ACC112 (cell line): Measurements from ENCODE around the gene INHBA.
A peak's percentile ranks its signal among the peaks of the same experiment; 100 is the strongest.

Source experiments
- H2AFZ ChIP-seq: fragments of 200-600 bp; sonication (generic); one replicate; pipeline ENCODE4 v1.6.0; 2017; ENCODE audit warnings: antibody characterized with exemption, low read length; ENCODE audit not compliant: unreplicated experiment
- H3K27ac ChIP-seq: fragments of 200-600 bp; sonication (generic); 2 replicates; pipeline ENCODE4 v1.5.1; 2014; ENCODE audit warnings: low read depth, mild to moderate bottlenecking, antibody characterized with exemption, low read length, moderate library complexity
- H3K27me3 ChIP-seq: fragments of 200-600 bp; sonication (generic); 2 replicates; pipeline ENCODE4 v1.6.1; 2014; ENCODE audit warnings: mild to moderate bottlenecking, antibody characterized with exemption, low read length, moderate library complexity, mixed read lengths; ENCODE audit not compliant: insufficient read depth
- H3K36me3 ChIP-seq: fragments of 200-600 bp; sonication (generic); 2 replicates; pipeline ENCODE4 v1.6.1; 2016; ENCODE audit warnings: mild to moderate bottlenecking, antibody characterized with exemption, low read length, moderate library complexity, mixed read lengths; ENCODE audit not compliant: insufficient read depth
- H3K4me1 ChIP-seq: fragments of 200-600 bp; sonication (generic); one replicate; pipeline ENCODE4 v1.6.1; 2016; ENCODE audit warnings: low read length, mixed read lengths; ENCODE audit not compliant: insufficient read depth, unreplicated experiment, control insufficient read depth
- H3K4me3 ChIP-seq: fragments of 200-600 bp; sonication (generic); 2 replicates; pipeline ENCODE4 v1.5.1; 2014; ENCODE audit warnings: mild to moderate bottlenecking, low read depth, low read length
- H3K79me2 ChIP-seq: fragments of 200-600 bp; sonication (generic); one replicate; pipeline ENCODE4 v1.6.0; 2016; ENCODE audit warnings: low read length; ENCODE audit not compliant: control insufficient read depth, unreplicated experiment, insufficient read depth

INHBA gene

DNA sequence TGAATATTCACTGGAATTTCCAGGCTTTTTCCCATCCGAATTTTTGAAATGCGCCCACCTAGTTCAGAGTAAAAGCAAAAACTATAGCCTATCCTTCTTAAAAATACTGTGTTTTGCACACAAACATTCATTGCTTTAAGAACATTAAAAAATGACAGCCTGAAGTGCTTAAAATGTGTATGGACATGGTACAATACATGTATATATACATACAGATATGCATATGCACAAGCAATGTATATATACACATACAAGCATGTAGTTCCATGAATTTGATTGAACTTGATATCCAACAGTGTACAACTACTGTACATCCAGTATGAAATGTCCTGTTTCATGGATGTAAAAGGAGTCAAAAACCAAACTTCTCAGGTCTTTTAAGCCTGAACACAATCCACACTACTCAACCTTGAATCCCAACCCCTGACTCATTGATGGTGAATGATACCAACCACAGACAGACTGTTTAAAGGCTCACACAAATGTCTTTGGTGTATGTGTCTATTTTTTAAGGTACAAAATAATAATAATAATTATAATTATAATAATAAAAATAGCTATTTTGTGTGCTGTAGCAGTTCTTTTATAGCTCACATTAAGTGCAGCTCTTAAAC lies 14.8 kb downstream of the INHBA start:
- H3K4me1 ChIP-seq, result no peaks in the 10 kb centered on the region
- H3K27ac ChIP-seq, result no peak overlapping the region
- H3K4me3 ChIP-seq, result no peak overlapping the region

DNA sequence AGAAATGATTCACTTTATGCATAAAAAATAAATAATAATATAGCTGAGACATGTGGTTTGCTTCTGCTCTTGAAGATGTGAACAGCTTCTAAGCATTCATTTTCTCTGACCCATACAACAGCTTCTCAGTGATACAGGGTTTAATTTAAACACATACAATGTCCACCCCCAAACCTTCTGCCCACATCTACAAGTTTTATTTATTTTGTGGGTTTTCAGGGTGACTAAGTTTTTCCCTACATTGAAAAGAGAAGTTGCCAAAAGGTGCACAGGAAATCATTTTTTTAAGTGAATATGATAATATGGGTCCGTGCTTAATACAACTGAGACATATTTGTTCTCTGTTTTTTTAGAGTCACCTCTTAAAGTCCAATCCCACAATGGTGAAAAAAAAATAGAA lies 17.2 kb downstream of the INHBA start:
- Histone ChIP-seq H2AFZ (no peak overlapping the region), H3K79me2 (no peaks in the 10 kb centered on the region), H3K4me3 (no peak overlapping the region), H3K36me3 (peaks cover 10% of the 10 kb centered on the region; the same call in 1 of the 2 replicates), H3K27ac (peak overlapping the region; percentile 2; the same call in 1 of the 2 replicates), H3K27me3 (no peaks in the 10 kb centered on the region), H3K4me1 (no peaks in the 10 kb centered on the region)

More for the DNA sequence above, 14.8 kb downstream of the INHBA start:
- no peak overlapping the region for H2AFZ ChIP-seq
- H3K27me3 ChIP-seq, result no peaks in the 10 kb centered on the region
- H3K79me2 ChIP-seq, result no peaks in the 10 kb centered on the region
- peaks cover 10% of the 10 kb centered on the region; the same call in 1 of the 2 replicates for H3K36me3 ChIP-seq

DNA sequence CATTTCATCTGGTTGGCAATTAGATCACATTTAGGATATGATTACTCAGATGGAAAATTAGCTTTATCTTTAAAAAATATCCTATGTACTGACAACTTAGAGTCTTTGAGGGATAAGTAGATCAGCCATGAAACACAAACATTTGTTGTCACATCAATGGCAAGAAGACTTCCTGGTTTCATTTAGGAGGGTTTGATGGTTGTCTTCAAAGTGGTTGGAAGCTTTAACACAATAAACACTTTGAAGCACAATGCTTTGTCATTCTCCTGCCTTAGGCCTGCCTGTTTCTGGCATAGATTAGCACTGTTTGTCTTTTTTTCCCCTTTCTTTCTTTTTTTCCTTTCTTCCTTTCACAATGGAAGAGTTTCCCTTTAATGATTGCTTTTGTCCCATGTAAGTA lies 20.5 kb downstream of the INHBA start:
- Histone ChIP-seq H3K27me3 (no peaks in the 10 kb centered on the region), H3K79me2 (no peaks in the 10 kb centered on the region)

DNA sequence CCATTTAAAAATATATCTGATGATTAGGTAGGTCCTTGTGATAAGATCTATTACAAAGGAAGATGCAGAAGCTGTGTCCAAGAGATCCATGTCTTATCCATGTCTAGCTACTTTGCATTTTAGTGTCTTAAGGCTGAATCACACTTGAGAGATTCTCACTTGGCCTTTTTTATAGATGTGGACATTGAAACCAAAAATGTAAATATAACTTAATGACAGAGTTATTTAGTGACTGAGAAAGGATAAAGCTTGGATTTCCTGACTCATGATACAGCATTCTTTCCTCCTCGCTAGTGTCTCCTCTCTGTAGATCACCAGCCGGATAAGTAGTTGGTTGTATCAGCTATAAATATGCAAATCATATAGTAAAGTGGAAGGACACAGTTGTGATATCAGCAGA lies 23.3 kb downstream of the INHBA start:
- no peak overlapping the region for H3K4me3 ChIP-seq
- H2AFZ ChIP-seq, result no peak overlapping the region
- H3K27ac ChIP-seq, result no peak overlapping the region
- no peaks in the 10 kb centered on the region for H3K27me3 ChIP-seq
- no peaks in the 10 kb centered on the region for H3K79me2 ChIP-seq
- no peaks in the 10 kb centered on the region for H3K4me1 ChIP-seq
- no peaks in the 10 kb centered on the region for H3K36me3 ChIP-seq

More for the DNA sequence above, 20.5 kb downstream of the INHBA start:
- Histone ChIP-seq H3K36me3 (no peaks in the 10 kb centered on the region), H3K27ac (no peak overlapping the region), H3K4me3 (no peak overlapping the region), H3K4me1 (no peaks in the 10 kb centered on the region), H2AFZ (no peak overlapping the region)

DNA sequence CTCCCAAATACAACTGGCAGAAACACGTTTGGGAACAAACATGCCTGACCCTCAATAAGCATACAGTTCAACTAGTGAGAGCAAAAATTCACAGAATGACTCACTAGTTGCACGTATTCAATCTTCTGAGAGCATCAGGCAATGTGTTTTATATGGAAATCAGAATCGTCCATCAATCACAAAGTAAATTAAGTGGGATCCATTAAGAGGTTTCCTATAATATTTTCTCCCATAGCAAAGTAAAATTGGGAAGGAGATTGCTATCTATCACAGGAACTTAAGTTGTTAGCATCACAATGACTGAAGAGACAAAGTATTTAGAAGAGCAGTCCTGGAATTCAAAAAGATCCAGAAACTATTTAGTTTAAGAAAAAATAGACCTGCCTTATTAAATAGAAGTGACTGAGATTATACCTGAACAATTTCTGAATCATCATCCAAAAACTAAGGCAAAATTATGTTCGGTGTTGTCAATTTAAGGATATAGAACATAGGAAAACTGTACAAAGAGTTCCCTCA lies 28.3 kb downstream of the INHBA start:
- no peaks in the 10 kb centered on the region for H3K79me2 ChIP-seq

DNA sequence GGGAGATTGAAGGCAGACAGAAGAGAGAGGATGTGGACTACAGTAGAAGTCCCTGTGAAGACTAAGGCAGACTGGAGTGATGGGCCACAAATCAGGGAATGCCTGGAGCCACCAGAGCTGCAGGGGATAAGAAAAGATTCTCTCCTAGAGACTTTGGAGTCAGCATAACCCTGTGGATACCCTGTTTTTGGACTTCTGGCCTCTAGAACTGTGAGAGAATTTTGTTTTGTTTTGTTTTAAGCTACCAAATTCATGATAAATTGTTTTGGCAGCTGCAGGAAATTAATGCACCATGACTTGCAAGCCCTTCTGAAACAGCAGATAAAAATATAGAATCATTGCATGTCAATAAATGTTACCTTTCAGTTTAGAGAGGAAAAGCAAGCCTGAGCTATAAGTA lies 41.3 kb downstream of the INHBA start:
- Histone ChIP-seq H3K4me3 (no peak overlapping the region), H2AFZ (no peak overlapping the region), H3K4me1 (no peaks in the 10 kb centered on the region), H3K36me3 (no peaks in the 10 kb centered on the region), H3K79me2 (no peaks in the 10 kb centered on the region), H3K27me3 (no peaks in the 10 kb centered on the region), H3K27ac (no peak overlapping the region)

More for the DNA sequence above, 28.3 kb downstream of the INHBA start:
- H3K36me3 ChIP-seq, result no peaks in the 10 kb centered on the region
- no peak overlapping the region for H3K27ac ChIP-seq
- no peak overlapping the region for H3K4me3 ChIP-seq
- H3K27me3 ChIP-seq, result no peaks in the 10 kb centered on the region
- no peak overlapping the region for H2AFZ ChIP-seq
- no peaks in the 10 kb centered on the region for H3K4me1 ChIP-seq

DNA sequence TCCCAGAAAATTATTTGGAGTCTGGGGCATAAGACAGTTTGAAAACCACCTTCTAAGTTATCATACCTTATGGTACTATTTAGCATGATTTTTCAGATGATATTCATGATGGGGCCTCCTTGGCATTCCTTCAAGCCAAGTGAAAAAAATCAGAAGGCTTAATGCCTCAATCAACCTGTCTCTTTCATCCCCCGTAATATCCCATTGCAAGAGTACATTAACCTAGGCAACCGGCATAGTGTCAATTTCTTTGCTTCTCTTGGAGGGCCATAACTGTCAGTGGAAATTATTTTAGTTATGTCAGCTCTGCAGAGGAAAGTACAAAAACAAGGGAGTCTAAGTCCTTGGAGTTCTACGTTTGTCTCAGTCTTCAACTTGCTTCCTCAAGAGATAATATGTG lies 43.4 kb downstream of the INHBA start:
- Histone ChIP-seq H3K36me3 (no peaks in the 10 kb centered on the region), H3K27ac (no peak overlapping the region), H3K4me1 (no peaks in the 10 kb centered on the region), H2AFZ (no peak overlapping the region), H3K79me2 (no peaks in the 10 kb centered on the region), H3K27me3 (no peaks in the 10 kb centered on the region), H3K4me3 (no peak overlapping the region)

DNA sequence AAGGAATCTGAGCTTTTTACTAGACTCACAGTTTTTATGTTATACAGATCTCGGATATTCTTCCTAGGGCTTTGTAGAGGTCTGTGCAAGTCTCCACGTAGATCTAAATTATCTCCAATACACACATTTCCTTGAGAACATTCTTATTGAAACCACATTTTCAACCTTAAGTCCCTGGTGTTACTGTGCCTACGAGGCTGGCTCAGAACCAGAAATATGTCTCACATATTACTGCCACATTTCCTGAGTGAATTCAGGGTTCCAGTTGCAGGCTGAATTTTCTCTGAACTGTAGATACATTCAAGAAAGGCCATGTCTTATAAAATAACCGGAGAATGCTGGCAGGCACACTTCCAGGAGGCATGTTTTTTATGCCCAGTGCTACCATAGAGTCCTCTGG lies 46.5 kb downstream of the INHBA start:
- Histone ChIP-seq H3K27ac (no peak overlapping the region), H3K4me3 (no peak overlapping the region), H3K27me3 (no peaks in the 10 kb centered on the region), H2AFZ (no peak overlapping the region), H3K36me3 (no peaks in the 10 kb centered on the region), H3K79me2 (no peaks in the 10 kb centered on the region), H3K4me1 (no peaks in the 10 kb centered on the region)

DNA sequence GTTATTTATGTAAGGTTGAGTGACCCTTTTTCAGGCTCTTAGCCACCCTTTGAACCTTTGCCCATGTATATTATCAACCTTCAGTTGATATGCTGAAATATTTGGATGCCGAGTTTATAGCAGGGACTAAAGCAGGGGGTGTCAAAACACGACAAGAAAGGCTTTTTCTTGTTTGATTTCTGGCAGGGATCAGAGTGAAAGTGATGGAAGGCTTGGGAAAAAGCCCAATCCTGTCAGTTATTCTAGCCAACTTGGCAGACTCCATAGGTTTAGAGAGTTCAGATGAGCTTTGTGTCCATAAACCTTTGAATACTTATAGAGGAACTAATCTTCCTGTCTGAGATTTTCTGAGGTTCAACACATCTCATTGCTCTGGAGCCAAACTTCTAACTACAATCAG lies 47.5 kb downstream of the INHBA start:
- Histone ChIP-seq H3K4me3 (no peak overlapping the region), H3K4me1 (no peaks in the 10 kb centered on the region), H2AFZ (no peak overlapping the region), H3K27ac (no peak overlapping the region), H3K27me3 (no peaks in the 10 kb centered on the region), H3K36me3 (no peaks in the 10 kb centered on the region), H3K79me2 (no peaks in the 10 kb centered on the region)

DNA sequence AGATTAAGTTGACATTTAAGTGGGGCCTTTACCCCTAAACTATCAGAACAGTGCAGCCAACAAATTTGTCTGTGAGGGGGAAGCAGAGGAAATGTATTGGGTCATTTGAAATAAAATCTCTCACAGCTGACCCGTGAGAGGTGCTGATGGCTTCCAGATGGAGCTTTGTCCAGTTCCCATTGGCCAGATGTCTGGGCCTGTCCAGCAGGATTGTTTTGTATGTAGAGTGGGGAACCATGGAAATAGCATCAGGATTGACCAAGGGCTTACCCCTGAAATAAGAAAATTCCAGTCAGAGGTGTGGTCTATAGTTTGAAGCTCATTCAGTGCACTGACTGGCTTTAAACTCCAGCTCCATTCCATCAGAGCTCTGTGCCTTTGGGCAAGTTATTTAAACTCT lies 50.6 kb downstream of the INHBA start:
- Histone ChIP-seq H3K79me2 (no peaks in the 10 kb centered on the region), H3K36me3 (no peaks in the 10 kb centered on the region)

DNA sequence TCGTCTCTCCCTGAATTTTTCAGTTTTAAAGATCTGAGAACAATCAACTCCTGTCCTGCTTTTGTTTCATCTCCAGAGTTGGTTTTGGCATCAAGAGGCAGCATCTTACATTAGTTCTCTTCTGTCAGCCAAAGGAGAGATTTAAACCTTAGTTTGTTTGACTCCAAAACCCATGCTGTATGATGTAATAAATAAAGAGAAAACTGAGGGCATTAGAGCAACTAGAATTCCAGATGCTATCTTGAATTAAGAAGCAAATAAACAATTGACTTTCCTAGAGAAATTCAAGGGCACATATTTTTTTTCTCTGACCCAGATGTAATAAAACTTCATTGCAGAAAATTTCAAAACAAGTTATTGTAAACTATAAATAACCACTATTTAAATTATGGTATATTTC lies 54.4 kb downstream of the INHBA start:
- H3K4me1 ChIP-seq, result no peaks in the 10 kb centered on the region
- no peak overlapping the region for H3K27ac ChIP-seq
- H3K4me3 ChIP-seq, result no peak overlapping the region
- H3K36me3 ChIP-seq, result no peaks in the 10 kb centered on the region
- H3K79me2 ChIP-seq, result no peaks in the 10 kb centered on the region
- no peaks in the 10 kb centered on the region for H3K27me3 ChIP-seq
- no peak overlapping the region for H2AFZ ChIP-seq

More for the DNA sequence above, 50.6 kb downstream of the INHBA start:
- H3K27me3 ChIP-seq, result no peaks in the 10 kb centered on the region
- H3K27ac ChIP-seq, result no peak overlapping the region
- no peak overlapping the region for H2AFZ ChIP-seq
- H3K4me1 ChIP-seq, result no peaks in the 10 kb centered on the region
- H3K4me3 ChIP-seq, result no peak overlapping the region
